ENCODE results near the gene FDX1. TPM values are rescaled to one million over a fixed set of nuclear protein-coding genes. Genes with fewer than 3 reads are reported as not detected.

The FDX1 gene
- polyA plus RNA-seq, 1 donor from 2014 or later: 14.3 TPM

DNA sequence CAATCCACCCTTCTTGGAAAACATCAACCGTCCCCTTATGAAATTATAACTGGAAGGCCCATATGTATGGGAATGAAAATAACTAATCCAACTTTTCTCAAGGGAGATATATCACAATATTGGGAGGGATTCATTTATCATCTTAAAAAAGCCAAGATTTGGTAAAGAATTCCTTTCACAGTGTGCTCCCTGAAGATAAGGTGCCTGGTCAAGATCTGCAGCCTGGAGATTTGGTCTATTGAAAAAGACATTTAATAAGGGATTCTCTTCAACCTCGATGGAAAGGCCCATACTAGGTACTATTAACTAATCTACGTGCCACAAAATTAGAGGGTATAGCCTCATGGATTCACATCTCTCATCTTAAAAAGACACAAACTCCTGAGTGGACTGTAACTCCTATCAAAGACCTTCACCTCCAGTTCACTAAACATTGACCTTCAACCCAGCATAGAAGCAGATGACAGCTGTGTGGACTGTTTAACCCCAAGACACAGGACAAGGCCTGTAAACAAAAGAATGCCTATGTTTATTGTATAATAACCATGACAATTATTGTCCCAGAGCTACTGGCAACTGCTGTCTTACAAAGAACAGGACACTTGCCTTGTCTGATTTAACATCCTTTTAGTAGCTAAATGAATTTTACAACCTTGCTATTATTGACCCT lies 4.8 kb upstream of the FDX1 start:
- TF ChIP-seq POLR2AphosphoS5 (IDR thresholded peaks at IDR 0.05): no peak
- no peak for TF ChIP-seq SMC3 (conservative IDR thresholded peaks at IDR 0.05; ENCODE audit: poor library complexity)
- TF ChIP-seq, protein P1, sequence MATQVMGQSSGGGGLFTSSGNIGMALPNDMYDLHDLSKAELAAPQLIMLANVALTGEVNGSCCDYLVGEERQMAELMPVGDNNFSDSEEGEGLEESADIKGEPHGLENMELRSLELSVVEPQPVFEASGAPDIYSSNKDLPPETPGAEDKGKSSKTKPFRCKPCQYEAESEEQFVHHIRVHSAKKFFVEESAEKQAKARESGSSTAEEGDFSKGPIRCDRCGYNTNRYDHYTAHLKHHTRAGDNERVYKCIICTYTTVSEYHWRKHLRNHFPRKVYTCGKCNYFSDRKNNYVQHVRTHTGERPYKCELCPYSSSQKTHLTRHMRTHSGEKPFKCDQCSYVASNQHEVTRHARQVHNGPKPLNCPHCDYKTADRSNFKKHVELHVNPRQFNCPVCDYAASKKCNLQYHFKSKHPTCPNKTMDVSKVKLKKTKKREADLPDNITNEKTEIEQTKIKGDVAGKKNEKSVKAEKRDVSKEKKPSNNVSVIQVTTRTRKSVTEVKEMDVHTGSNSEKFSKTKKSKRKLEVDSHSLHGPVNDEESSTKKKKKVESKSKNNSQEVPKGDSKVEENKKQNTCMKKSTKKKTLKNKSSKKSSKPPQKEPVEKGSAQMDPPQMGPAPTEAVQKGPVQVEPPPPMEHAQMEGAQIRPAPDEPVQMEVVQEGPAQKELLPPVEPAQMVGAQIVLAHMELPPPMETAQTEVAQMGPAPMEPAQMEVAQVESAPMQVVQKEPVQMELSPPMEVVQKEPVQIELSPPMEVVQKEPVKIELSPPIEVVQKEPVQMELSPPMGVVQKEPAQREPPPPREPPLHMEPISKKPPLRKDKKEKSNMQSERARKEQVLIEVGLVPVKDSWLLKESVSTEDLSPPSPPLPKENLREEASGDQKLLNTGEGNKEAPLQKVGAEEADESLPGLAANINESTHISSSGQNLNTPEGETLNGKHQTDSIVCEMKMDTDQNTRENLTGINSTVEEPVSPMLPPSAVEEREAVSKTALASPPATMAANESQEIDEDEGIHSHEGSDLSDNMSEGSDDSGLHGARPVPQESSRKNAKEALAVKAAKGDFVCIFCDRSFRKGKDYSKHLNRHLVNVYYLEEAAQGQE (IDR thresholded peaks at IDR 0.05; ENCODE audit: borderline replicate concordance): no peak
- TF ChIP-seq EP300 (conservative IDR thresholded peaks at IDR 0.05; ENCODE audit: poor library complexity, severe bottlenecking): no peak
- TF ChIP-seq MXI1 (conservative IDR thresholded peaks at IDR 0.05; ENCODE audit: poor library complexity, severe bottlenecking): no peak
- TF ChIP-seq, protein P2, sequence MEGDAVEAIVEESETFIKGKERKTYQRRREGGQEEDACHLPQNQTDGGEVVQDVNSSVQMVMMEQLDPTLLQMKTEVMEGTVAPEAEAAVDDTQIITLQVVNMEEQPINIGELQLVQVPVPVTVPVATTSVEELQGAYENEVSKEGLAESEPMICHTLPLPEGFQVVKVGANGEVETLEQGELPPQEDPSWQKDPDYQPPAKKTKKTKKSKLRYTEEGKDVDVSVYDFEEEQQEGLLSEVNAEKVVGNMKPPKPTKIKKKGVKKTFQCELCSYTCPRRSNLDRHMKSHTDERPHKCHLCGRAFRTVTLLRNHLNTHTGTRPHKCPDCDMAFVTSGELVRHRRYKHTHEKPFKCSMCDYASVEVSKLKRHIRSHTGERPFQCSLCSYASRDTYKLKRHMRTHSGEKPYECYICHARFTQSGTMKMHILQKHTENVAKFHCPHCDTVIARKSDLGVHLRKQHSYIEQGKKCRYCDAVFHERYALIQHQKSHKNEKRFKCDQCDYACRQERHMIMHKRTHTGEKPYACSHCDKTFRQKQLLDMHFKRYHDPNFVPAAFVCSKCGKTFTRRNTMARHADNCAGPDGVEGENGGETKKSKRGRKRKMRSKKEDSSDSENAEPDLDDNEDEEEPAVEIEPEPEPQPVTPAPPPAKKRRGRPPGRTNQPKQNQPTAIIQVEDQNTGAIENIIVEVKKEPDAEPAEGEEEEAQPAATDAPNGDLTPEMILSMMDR (IDR thresholded peaks at IDR 0.05; ENCODE audit: poor library complexity, severe bottlenecking): no peak
- no peak for TF ChIP-seq TAF1 (IDR thresholded peaks at IDR 0.05; ENCODE audit: low read depth)
- no peak for TF ChIP-seq EZH2 (IDR thresholded peaks at IDR 0.05; ENCODE audit: borderline replicate concordance, insufficient read depth, low read length, poor library complexity, severe bottlenecking)
- no peak for TF ChIP-seq RAD21 (conservative IDR thresholded peaks at IDR 0.05)
- Histone ChIP-seq H3K36me3 (ENCODE audit: insufficient read depth, low read length) (no peaks in the 10 kb centered on the region), H3K4me3 (ENCODE audit: low read length) (no peak overlapping the region), H3K9me3 (ENCODE audit: low read length) (no peaks in the 10 kb centered on the region), H2AFZ (ENCODE audit: low read depth, low read length) (no peak overlapping the region), H3F3A (ENCODE audit: insufficient read depth, low read length, poor library complexity, severe bottlenecking) (no peaks in the 10 kb centered on the region), H3K27me3 (ENCODE audit: insufficient read depth, low read depth, low read length) (no peaks in the 10 kb centered on the region), H3K4me2 (ENCODE audit: low read length) (no peak overlapping the region), H3K27ac (ENCODE audit: low read length) (no peak overlapping the region), H3K9ac (ENCODE audit: low read length) (no peak overlapping the region), H4K20me1 (ENCODE audit: insufficient read depth) (no peaks in the 10 kb centered on the region), H3K9me2 (ENCODE audit: insufficient read depth, low read length) (no peaks in the 10 kb centered on the region), H3K79me2 (replicated peaks; ENCODE audit: insufficient read depth, low read length) (no peaks in the 10 kb centered on the region)

DNA sequence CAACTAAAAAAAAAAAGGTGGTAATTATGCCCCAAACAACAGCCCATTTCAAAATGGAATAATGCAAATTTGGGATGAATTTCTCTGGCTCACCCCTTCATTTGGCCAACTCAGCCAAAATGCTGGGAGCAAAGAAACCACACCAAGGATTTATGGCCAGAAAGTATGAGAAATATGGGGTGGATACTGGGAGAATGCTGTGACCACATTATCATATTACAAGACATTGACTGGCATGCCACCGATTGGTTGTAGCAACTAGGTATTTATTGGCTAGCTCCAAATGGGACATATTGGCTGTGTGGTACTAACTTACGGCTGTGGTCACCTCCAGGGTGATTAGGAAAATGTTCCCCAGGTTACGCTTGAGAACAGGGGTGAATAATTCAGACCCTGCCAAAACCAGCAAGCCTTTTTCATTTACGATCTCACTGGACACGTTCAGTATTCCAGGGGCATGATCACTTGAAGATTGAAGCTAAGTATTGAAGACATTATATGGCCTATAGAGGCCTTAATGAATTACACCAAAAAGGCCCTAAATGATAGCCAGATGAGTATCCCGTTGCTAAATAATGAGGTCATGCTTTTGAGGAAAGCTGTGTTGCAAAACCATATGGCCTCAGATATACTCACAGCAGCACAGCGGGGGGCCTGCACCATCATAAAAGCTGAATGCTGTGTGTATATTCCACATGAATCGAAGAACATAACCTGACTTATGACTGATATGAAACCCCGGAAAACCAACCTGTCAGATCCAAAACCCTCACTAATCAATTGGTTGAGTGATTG lies 3.8 kb upstream of the FDX1 start:
- no peak overlapping the region for H3K4me2 ChIP-seq (ENCODE audit: low read length)
- no peak overlapping the region for H2AFZ ChIP-seq (ENCODE audit: low read depth, low read length)
- no peak overlapping the region for H3K4me3 ChIP-seq (ENCODE audit: low read length)
- H3F3A ChIP-seq (ENCODE audit: insufficient read depth, low read length, poor library complexity, severe bottlenecking): no peaks in the 10 kb centered on the region
- TF ChIP-seq MXI1 (conservative IDR thresholded peaks at IDR 0.05; ENCODE audit: poor library complexity, severe bottlenecking): no peak
- TF ChIP-seq, protein P2 (IDR thresholded peaks at IDR 0.05; ENCODE audit: poor library complexity, severe bottlenecking): no peak
- H3K9me2 ChIP-seq (ENCODE audit: insufficient read depth, low read length): no peaks in the 10 kb centered on the region
- no peaks in the 10 kb centered on the region for H4K20me1 ChIP-seq (ENCODE audit: insufficient read depth)
- no peaks in the 10 kb centered on the region for H3K9me3 ChIP-seq (ENCODE audit: low read length)
- H3K27ac ChIP-seq (ENCODE audit: low read length): no peak overlapping the region
- H3K9ac ChIP-seq (ENCODE audit: low read length): no peak overlapping the region
- H3K27me3 ChIP-seq (ENCODE audit: insufficient read depth, low read depth, low read length): no peaks in the 10 kb centered on the region
- H3K79me2 ChIP-seq (replicated peaks; ENCODE audit: insufficient read depth, low read length): peaks cover 6% of the 10 kb centered on the region
- no peaks in the 10 kb centered on the region for H3K36me3 ChIP-seq (ENCODE audit: insufficient read depth, low read length)

Measured in neural cell (in vitro differentiated cells).